GM08714 (cell line): ENCODE measurements around the gene INS.

Source experiments
- H3K4me3 ChIP-seq: fragments of 200-500 bp; sonication (Bioruptor generic); 2 replicates; pipeline ENCODE4 v1.5.1; 2014; ENCODE audit warnings: mild to moderate bottlenecking, low read length, inconsistent platforms
- ZNF274 ChIP-seq: IDR thresholded peaks from 2 replicates; pipeline ENCODE4 v1.6.1; 2012; ENCODE audit warnings: mild to moderate bottlenecking, low read depth, low read length

Gene INS

DNA sequence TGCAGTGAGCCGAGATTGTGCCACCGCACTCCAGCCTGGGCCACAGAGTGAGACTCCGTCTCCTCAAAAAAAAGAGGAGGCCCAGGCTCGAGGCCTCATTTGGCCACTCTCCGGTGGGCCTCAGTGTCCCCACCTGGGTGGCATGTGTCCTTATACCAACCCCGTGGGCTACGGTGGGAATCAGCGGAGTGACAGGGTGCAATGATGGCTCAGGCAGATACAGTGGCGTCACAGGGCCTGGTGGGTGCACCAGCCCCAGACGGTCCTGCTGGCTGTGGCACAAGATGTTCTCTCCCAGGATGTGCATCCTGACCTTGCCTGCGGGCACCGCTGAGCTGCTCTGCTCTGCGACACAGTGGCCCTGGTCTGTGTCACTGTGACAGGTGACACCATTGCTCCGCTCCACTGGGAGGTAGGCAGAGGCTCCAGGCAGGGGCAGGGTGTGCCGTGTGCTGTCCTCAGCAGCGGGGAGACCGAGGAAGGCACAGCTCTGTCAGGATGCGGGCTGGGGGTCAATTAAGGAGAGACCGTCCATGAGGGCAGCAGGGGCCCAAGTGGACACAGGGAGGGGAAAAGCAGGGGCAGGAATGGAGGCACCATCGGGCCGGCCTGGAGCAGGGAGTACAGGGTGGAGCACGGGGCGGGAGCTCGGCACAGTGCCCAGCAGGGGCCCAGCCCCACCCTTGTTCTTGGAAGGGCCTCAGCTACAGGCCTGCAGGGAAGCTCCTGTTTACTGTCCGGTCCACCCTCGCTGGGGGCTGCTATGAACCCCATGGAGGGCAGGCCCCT, 32.3 kb upstream of the INS start:
- TF ChIP-seq ZNF274, result no peak

DNA sequence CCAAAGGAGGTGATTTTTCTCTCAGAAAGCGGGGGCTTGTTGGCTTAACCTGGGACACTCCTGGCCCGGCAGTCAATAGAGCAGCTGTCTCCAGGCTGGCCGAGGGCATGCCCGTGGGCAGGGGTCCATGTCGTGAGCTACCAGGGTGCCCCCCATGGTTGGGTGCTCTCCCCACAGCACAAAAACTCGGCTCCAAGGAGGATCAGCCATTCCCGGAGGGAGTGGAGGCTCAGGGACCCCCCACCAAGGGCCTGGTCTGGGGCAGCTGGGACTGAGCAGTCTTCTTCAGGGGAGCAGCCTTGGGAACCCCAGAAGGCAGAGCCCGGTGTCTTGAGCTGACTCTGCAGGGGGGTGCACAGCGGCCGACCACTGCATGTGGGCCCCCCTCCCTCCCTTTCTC, 31.4 kb upstream of the INS start:
- TF ChIP-seq ZNF274, result no peak
- H3K4me3 ChIP-seq, result no peak overlapping the region

More for the DNA sequence above, 32.3 kb upstream of the INS start:
- no peak overlapping the region for H3K4me3 ChIP-seq

- no peak overlapping the region for H3K4me3 ChIP-seq
- no peak for TF ChIP-seq ZNF274
Observed at GRCh38 chr11:2191883-2192282, 30.9 kb upstream of the INS start.

DNA sequence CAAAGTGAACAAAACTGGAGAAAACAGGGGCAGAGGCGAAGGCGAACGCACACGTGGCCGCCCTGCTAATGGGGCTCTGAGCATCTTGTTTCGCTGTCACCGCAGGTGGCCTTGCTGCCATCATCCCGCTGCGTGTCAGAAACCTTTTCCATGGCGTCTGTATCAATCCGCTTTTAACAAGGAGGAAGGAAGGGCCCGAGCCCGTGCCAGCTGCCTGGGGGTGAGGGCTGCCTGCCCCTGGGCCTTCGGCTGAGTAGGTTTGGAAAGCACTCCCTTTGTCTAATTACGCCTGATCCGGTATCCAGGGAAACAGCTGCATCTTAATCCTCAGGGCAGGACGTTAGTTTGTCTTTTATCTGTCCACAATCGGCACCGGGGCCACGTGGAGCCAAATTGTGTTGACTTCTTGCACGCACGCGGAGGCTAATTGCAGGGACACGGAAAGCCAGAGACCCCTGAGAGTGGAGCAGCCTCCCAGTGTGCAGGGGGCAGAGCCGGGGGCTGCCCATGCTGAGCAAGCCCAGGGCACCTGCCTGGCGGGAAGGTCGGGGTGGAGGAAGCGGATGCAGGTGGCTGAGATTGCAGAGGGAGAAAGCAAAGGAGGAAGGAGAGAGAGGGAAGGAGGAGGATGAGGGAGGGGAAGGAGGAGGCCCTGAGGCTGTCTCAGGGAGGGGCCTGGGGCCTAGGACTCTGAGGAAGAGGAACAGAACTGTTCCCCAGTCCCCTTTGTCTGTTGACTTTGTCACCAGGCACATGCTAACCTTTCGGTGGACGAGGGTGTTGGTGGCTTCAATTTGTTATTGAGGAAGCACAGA, 29.9 kb upstream of the INS start:
- no peak overlapping the region for H3K4me3 ChIP-seq
- TF ChIP-seq ZNF274, result no peak

DNA sequence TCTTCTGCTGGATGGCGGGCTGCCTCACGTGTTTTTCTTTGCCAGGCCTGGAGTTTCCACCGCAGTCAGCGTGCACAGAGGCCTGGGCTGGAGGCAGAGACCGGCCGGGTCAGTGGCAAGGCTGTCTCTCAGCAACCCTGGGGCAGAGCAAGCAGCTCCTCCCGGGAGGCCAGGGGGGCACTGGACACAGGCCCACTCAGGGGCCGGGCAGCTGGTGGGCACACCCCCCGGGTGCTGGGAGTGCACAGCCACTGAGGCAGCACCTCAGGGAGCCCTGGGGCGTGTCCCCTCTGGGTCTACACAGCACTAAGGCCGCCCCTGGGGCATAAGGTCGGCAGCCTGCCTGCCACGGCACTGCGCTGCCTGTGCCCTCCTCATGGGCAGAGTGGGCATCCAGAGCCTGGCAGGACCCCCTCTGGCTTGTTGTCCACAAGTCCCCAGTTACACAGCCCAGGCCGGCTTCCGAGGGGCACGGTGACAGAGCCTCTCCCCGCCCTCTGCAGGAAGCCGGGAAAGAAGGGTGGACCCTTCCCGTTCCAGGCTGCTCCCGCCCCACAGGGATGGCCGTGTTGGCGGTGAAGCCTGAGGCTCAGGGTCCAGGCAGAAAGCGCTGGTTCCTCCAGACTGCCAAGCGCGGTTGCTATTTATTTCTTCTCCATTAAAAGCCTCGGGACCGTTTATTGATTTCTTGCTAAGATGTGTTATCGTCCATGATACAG, 29.1 kb upstream of the INS start:
- TF ChIP-seq ZNF274, result no peak
- no peak overlapping the region for H3K4me3 ChIP-seq

- H3K4me3 ChIP-seq, result no peak overlapping the region
- no peak for TF ChIP-seq ZNF274
Observed at GRCh38 chr11:2188745-2189144, 27.7 kb upstream of the INS start.

GRCh38 chr11:2187280-2187707, 26.3 kb upstream of the INS start:
- H3K4me3 ChIP-seq, result no peak overlapping the region
- no peak for TF ChIP-seq ZNF274

DNA sequence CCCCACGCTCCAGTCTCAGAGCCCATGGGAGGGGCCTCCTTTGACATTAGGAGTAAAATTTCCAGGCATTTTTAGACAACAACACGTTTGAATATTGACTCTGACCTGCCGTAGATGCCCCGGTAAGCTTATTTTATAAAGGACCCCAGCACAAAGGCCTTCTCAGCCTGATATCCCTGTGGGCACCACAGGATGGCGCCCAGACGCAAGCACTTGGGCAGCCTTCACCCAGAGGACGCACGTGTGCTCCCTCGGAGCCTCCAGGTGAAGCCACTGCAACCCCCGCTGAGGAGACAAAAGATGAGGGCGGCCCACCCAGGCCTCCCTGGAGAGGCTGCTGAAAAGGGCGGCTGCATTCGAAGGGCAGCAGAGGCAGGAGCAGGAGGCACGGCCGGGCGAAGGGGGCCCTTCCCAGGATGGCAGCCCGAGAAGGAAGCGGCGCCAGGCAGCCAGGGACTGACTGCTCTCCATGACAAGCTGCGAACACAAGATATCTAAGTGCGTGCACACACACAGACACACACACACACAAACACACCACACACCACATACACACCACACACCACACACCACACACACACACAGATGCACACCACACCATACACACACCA, 25.8 kb upstream of the INS start:
- H3K4me3 ChIP-seq, result no peak overlapping the region
- TF ChIP-seq ZNF274, result no peak

- no peak for TF ChIP-seq ZNF274
- H3K4me3 ChIP-seq, result no peak overlapping the region
Observed at GRCh38 chr11:2185324-2186085, 24.5 kb upstream of the INS start.

DNA sequence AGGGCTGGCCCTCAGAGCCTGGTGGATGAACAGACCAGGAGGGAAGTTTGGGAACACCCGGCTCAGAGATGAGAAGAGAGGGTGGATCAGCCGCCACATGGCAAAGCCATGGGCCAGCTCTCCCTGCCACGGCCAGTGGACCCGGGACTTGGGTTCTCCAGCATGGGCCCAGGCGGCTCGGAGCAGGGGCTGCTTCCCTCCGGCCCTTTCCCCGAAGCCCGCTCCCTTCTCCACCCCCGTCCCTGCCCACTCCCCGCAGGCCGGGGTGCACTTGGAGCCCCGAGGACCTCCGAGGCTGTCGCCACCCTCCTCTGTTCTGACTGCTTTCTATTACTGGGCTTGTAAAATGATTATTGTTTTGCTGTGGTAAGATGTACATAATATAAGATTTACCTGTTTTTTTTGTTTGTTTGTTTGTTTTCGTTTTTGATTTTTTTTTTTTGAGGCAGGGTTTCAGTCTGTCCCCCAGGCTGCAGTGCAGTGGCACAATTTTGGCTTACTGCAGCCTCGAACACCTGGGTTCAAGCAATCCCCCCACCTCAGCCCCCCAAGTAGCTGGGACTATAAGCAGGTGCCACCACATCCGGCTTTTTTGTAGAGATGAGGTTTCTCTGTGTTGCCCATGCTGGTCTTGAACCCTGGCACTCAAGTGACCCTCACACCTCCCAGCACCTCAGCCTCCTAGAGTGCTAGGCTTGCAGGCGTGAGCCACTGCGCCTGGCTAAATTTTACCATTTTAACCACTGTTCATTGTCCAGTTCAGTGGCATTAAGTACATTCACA, 21.9 kb upstream of the INS start:
- TF ChIP-seq ZNF274, result no peak
- H3K4me3 ChIP-seq, result no peak overlapping the region

DNA sequence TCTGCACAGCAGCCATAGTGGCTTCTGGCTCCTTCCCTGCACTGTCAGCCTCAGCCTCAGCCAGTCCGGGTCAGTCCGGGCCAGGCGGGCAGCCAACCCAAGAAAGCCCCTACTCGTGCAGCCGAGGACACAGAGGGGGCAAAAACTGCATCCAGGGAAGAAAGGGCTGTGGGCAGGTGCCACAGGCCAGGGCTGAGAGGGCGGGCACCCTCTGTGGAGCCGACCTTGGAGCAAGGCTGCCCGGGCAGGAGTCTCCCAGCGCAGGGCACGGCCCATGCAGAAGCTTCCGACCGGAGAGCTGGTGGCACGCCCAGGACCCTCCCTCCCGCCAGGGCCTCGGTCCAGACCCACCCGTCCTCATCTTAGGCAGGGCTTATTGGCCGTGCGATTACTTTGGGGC, 21.1 kb upstream of the INS start:
- no peak for TF ChIP-seq ZNF274
- no peak overlapping the region for H3K4me3 ChIP-seq

GRCh38 chr11:2180789-2181370, 19.9 kb upstream of the INS start:
- no peak overlapping the region for H3K4me3 ChIP-seq
- no peak for TF ChIP-seq ZNF274

- H3K4me3 ChIP-seq, result no peak overlapping the region
- TF ChIP-seq ZNF274, result no peak
Observed at GRCh38 chr11:2180347-2180746, 19.3 kb upstream of the INS start.
